Activated CD4-positive, alpha-beta T cell treated with anti-CD3 and anti-CD28 coated beads, Interleukin-2, Interleukin-4, amounts not matched to agents 100 ng/mL and 50 ng/mL, durations not matched to agents 16 hours and 8 hours (primary cell): Measurements from ENCODE around the gene DSG3.

ENCODE experiments used
- DNase-seq: peaks from one replicate; pipeline ENCODE4 v3.0.0-alpha.2; 2020; ENCODE audit warnings: low spot score

Gene DSG3

DNA sequence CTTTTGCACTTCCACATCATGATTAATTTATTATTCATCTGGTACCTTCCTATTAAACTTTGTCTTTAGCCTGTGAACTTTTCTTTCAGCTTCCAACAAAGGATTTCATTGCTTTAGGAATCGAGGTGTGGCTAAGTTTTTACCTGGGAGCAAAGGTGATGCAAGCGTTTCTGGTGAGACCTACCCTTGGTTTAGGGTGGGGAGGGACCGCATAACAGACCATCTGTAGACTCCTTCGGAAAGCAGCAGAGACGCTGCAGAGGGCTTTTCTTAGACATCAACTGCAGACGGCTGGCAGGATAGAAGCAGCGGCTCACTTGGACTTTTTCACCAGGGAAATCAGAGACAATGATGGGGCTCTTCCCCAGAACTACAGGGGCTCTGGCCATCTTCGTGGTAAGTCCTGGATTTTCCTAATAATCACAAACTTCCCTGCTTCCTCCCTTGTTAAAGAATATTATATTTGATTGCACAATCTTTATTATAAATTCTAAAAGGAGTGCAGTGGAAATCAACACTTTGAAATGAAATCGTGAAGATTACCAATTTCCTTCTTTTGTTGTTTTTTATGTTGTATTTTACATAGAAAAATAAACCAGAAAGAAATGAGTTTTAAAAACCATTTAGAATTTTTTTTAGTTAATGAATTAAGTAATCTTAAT, at the start of gene DSG3:
TSS of gene DSG3 (plus strand) at position 212 of the 662 bp plus-strand sequence. CDS start at position 349, 137 bp downstream.
- no peak for DNase-seq

- no peak for DNase-seq
Observed at GRCh38 chr18:31398191-31398590, 49.4 kb upstream of the DSG3 start.

DNA sequence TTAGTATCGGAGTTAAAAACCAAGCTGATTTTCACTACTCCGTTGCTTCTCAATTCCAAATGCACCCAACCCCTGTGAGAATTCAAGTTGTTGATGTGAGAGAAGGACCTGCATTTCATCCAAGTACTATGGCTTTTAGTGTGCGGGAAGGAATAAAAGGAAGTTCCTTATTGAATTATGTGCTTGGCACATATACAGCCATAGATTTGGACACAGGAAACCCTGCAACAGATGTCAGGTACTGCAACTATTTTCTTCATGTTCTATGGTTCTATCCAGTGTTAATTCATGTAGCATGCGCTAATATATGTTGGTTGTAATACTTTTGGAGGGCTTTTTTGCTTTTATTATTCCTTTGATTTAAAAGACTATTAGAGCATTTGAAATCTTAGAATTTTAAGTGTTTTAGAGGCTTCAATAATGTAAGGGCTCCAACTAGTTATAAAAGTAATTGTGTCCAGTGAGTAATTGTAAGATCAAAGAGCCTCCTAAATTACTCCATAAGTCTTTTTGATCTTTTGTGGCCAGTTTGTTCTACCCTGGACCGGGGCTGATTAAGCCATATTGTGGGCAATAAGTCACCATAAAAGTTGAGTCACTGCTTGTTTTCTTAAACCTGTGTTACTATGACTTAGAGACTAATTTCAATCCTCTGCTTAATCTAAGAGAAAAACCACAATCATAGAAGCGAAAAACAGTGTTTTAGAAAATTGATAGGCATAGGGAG, 48.1 kb upstream of the DSG3 start:
- DNase-seq, result no peak

DNA sequence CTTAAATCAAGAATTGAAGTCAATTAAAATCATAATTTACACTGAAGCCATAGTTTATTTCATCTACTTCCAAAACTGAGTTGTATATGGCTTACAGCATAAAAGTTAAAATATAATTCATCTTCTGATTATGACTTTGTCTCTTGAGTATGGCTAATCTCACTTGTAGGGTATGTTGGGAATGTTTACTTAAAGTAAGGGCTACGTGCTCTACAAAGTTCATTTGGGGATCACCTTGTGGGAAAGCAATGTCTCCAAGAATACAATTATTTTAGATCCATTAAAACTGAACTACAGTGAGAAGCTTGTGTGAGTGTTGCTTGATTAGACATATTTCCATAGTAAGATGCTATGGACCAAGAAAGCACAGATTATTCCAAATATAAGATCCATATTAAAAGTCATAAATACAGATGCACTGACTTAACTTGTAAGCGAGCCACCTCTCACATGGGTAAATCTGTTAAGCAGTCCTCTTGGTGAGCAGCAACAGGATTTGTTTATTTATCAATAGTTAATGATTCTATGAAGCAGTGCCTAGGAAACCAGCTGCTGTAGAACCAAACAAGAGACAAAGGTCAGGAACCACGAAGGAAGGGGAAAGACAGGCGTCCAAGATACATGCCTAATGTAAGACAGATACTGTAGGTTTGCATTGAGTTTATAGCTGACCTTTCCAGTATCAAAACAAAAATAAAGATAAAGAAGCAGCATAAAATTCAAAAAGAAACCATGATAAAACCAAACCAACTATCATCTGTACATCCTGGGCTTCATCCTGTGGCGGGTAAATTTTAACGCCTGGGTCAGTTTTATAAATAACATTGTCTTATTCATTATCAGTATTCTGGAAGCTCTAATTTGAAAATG, 46.1 kb upstream of the DSG3 start:
- DNase-seq, result no peak

- DNase-seq, result no peak
Observed at GRCh38 chr18:31402026-31402373, 45.5 kb upstream of the DSG3 start.

DNA sequence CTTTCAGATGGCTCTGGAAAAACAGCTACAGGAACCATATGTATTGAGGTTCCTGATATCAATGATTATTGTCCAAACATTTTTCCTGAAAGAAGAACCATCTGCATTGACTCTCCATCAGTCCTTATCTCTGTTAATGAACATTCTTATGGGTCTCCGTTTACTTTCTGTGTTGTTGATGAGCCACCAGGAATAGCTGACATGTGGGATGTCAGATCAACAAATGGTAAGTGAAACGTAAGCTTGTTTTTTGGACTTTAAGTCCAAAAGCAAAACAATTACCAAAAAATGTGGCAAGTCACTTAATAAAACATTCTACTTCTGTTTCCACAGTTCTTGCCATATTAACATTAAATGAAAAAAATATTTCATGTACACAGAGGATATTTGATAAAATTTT, 44.1 kb upstream of the DSG3 start:
- no peak for DNase-seq

DNA sequence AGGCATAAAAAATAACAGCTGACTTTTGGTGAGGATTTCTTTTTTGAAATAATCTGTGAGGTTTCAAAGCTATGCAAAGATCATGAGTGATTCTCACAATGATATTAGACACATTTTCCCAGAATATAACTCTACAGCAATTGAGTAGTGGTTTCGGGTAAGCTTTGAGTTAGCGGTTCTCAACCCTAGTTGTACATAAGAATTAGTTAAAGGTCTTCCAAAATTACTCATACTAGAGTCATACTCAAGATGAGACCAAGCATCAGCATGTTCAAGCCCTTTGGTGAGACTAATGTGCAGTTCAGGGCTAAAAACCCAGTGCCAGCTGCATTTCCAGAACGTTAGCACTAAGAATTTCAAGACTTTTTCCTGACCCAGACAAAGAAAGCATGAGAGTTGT, 39.9 kb upstream of the DSG3 start:
- no peak for DNase-seq

DNA sequence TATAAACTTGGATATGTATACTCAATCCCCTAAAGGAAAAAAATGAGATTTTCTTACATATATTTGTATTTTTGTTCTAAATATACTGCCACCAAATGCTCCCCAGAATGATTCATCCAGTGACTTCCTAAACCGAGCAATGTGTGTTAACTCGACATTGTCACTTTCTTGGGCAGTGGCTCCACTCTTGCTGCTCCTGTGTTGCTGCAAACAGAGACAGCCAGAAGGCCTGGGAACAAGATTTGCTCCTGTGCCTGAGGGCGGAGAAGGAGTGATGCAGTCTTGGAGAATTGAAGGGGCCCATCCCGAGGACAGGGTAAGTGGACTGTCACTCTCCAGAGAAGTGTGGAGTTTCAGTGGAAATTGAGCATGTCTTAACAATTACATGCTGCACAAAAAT, 38.3 kb upstream of the DSG3 start:
- no peak for DNase-seq

GRCh38 chr18:31410716-31411483, 36.6 kb upstream of the DSG3 start:
- no peak for DNase-seq

- no peak for DNase-seq
Observed at GRCh38 chr18:31413137-31413536, 34.4 kb upstream of the DSG3 start.

DNA sequence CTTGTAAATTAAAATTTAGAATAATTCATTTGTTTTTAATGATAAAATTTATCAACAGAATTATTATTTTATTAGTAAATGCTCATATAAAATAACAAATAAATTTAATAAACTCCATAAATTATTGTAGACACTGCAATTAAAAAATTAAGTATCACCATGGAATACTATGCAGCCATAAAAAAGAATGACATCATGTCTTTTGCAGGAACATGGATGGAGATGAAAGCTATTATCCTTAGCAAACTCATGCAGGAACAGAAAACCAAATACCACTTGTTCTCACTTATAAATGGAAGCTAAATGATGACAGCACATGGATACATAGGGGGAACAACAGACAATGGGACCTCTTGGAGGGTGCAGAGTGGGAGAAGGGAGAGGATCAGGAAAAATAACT, 29.7 kb upstream of the DSG3 start:
- no peak for DNase-seq

DNA sequence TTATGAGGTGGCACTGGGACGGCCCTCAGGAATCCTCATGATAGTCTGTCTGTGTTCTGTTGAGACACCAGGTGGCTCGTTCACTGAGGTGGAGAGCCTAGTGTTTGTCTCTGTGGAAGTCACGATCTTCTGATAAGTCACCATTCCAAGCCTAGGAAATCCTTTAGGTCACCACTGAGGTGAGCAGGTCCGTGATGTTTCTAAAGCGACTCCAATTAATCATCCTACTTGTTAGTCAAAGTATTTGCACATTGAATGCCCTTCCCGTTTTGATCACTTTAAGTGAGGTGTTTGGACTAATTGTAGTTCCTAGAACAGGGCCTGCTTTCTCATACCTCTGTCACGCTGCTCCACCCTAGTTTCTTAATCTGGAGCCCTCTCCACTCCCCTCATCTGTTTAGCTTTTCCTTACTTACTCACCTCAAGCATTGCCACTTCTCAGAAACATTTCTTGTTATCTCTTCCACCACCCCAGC, 28.0 kb upstream of the DSG3 start:
- no peak for DNase-seq

DNA sequence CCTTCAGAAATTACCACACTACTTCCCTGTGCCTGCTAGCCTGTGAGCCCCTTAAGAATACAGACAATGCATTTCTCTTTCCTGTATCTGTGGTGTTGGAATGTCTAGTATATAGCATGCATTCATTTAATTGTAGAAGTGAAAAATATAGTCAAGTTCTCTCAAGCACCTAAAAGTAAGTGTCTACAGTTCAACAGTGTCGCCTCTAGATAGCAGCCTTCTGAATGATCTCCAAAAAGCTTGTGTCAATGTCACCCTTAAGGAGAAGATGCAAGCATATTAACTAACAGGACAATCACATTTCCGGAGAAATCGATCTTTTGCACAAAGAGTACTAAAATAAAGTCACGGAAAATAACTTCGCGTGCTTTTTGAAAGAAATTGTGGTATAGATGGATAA, 27.5 kb upstream of the DSG3 start:
- no peak for DNase-seq

- DNase-seq, result no peak
Observed at GRCh38 chr18:31420524-31420923, 27.0 kb upstream of the DSG3 start.

GRCh38 chr18:31424383-31424988, 23.1 kb upstream of the DSG3 start:
- peak; percentile 6 for DNase-seq

DNA sequence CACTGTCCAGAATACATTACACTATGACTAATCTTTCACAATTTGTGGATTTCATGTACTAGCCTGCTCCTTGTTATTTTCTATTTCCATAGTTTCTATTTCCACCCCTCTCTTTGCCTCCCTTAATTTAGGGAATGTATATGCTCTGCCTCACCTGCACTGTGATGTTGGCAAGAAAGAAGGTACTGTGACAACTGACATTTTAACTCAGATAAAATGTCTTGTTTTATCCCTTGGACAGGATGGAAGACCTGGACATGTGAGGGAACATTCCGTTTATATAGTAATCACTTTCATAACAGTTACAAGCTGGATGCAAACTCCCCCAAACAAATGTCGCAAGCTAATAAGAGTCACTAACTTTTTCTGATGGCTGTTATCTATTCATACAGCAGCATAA, 21.5 kb upstream of the DSG3 start:
- no peak for DNase-seq

DNA sequence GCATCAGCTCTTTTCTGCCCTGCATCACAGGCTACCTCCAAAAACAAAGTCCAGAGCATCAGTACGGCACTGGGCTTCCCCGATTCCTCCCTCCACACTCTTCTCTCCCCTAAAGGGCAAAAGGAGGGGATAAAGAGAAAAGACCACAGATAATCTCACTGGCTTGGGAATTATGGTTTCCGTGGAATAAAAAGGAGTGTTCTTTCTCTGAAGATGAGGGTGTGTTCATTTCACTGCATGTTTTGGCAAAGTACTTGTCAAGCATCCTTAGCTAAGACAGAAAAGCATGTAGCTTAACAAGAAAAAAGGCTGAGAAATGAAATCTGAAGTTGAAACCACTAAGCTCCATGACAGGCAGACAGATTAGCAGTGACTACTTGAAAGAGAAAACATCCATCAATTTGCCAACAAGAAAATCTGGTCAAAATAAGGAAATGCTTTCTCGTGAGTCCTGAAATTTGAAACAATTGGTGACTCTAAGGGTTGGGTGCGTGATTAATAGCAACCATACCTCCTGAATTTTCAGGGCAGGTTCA, 20.6 kb upstream of the DSG3 start:
- no peak for DNase-seq

- DNase-seq, result no peak
Observed at GRCh38 chr18:31428211-31428610, 19.3 kb upstream of the DSG3 start.

DNA sequence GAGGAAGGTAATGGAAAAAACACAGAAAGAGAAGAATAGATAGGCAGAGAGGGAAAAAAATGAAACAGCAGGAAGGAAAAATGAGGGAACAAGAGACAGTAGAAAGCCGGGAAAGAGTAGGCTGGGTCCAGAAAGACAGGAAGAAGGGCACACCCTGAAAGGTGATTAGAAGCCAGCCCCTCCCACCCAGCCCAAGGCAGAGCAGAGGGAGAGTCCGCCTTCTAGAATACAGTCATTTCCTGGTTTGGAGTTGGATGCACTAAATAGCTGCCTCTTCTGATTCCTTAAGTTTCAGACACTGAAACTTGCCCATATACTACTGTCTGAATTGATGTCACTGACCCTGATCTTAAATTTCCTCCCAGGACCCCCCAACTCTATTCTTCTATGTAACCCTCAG, 17.9 kb upstream of the DSG3 start:
- no peak for DNase-seq

DNA sequence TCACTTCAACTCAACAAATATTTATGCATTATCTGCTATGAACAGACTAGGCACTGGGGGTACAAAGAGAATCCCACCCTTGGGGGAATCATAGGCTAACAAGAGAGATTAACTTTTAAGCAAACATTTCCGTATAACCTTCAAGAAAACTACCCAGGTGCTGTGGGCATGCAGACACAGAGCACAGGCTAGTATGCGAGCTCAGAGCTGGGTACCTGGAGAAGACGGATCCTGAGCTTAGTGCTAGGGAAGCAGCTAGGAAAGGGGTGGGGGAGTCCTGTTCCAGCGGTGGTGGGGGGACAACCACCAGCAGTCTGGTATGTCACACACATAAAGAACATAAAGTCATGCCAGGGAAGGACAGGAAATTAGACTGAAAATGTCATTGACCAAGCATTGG, 17.5 kb upstream of the DSG3 start:
- no peak for DNase-seq

DNA sequence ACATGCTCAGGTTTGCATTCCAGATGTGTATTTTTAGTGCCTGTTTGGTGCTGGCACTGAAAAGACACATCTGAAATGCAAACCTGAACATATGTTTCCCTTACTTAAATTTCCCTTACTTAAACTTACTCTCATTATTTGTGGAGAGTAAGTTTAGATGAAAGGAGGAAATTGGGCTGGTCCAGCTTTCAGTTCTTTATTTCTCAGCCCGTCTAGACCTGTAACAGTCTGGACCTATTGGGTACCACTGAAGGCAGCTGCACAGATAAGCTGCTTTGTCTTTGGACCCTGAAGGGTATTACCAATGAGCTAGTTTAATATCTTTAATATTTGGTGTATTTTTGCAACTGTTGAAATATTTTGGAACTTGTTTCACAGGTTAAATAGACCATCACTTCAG, 17.0 kb upstream of the DSG3 start:
- no peak for DNase-seq
